ENCODE results near the gene NTMT1.
A peak's percentile ranks its signal among the peaks of the same experiment; 100 is the strongest.

The NTMT1 gene

DNA sequence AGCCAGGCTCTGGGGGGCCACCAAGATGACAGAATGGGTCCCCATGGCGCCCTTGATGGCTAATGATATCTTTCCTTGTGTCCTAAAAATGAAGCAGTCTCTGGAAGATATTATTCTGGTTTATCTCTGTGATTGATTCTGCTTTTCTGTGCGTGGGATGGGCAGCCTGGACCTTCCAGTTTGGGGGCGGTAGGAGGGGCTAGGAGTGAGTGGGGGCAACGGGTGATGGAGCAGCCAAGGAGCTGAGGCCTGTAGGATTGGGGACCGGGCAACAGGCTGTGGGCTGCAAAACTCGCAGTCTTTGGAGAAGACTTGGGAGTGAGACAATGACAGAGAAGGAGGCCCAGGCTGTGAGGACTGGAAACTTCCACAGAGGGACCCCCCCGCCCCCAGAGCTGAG is 48.3 kb downstream of the NTMT1 start:
- Histone ChIP-seq H3K4me2 (ENCODE audit: insufficient read depth, low read length, poor library complexity, severe bottlenecking) (no peak overlapping the region), H4K91ac (ENCODE audit: low read depth, low read length, poor library complexity) (no peak overlapping the region), H2BK12ac (ENCODE audit: low read length) (no peak overlapping the region), H3K4me3 (ENCODE audit: low read length in 2 of 2) (no peak overlapping the region), H2BK120ac (ENCODE audit: low read depth, low read length) (no peak overlapping the region), H3K9me3 (replicated peaks in 1 of 2; ENCODE audit: control insufficient read depth in 2 of 2, insufficient read depth in 1 of 2, low read depth in 1 of 2, low read length in 2 of 2) (no peaks in the 10 kb centered on the region), H3K27me3 (ENCODE audit: control insufficient read depth in 3 of 3, insufficient read depth in 3 of 3, low read depth in 1 of 3, low read length in 3 of 3) (peaks cover 0 to 83% (median 0%) of the 10 kb centered on the region in 3 experiments), H3K23ac (ENCODE audit: low read depth, low read length, poor library complexity) (no peak overlapping the region), H3K4ac (ENCODE audit: low read length) (no peak overlapping the region), H2AK5ac (ENCODE audit: low read depth, low read length) (no peak overlapping the region), H2AFZ (ENCODE audit: low read length) (no peak overlapping the region), H3K18ac (ENCODE audit: low read length) (no peak overlapping the region), H2BK5ac (ENCODE audit: low read length) (no peak overlapping the region), H4K8ac (ENCODE audit: low read depth, low read length) (no peak overlapping the region), H3K79me1 (ENCODE audit: low read depth, low read length) (peaks cover 3% of the 10 kb centered on the region), H3K36me3 (replicated peaks in 1 of 2; ENCODE audit: control insufficient read depth in 2 of 2, insufficient read depth in 2 of 2, low read length in 2 of 2) (no peaks in the 10 kb centered on the region), H3K27ac (replicated peaks; ENCODE audit: low read length) (no peak overlapping the region), H3K9ac (ENCODE audit: low read depth, low read length, poor library complexity) (no peak overlapping the region), H3K4me1 (ENCODE audit: control insufficient read depth in 2 of 2, insufficient read depth in 1 of 2, low read depth in 1 of 2, low read length in 2 of 2) (peaks cover 0 to 10% of the 10 kb centered on the region in 2 donors), H2BK15ac (ENCODE audit: low read length) (peak overlapping the region; percentile 77), H3K14ac (ENCODE audit: low read length) (no peak overlapping the region)
- no CpG with 5 or more reads among the region's 7 CpGs for WGBS, 2 donors (ENCODE audit: extremely low coverage in 2 of 2, insufficient read length in 2 of 2, insufficient replicate concordance in 1 of 2)
- DNase-seq (ENCODE audit: low spot score), result no peak

DNA sequence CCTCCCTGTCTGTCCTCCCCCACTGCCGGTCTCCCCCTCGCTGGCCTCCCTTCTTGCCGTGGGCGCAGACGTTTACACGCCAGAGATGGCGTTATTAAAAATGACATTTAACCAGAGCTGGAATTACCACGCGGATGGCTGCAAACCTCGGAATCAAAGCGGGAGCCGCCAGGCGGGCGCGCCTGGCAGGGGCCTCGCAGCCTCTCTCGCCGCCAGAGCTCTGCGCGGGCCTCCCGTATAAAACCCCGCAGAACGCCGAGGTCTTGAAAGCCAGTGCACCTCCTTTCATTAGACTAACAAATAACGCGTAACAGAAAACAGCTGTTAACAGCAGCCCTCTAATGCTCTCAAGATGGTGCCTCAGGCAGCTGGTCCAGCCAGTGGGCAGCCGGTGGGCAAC is 49.7 kb downstream of the NTMT1 start:
- H3K9ac ChIP-seq (ENCODE audit: low read depth, low read length, poor library complexity), result no peak overlapping the region
- H3K27me3 ChIP-seq (ENCODE audit: control insufficient read depth in 3 of 3, insufficient read depth in 3 of 3, low read depth in 1 of 3, low read length in 3 of 3), result peaks cover 0 to 81% (median 0%) of the 10 kb centered on the region in 3 experiments
- no peak for DNase-seq (ENCODE audit: low spot score)
- no peaks in the 10 kb centered on the region for H3K36me3 ChIP-seq (replicated peaks in 1 of 2; ENCODE audit: control insufficient read depth in 2 of 2, insufficient read depth in 2 of 2, low read length in 2 of 2)
- no peak overlapping the region for H3K4me2 ChIP-seq (ENCODE audit: insufficient read depth, low read length, poor library complexity, severe bottlenecking)
- peak overlapping the region; percentile 23 for H3K4ac ChIP-seq (ENCODE audit: low read length)
- H2AK5ac ChIP-seq (ENCODE audit: low read depth, low read length), result peak overlapping the region; percentile 88
- H3K27ac ChIP-seq (replicated peaks; ENCODE audit: low read length), result no peak overlapping the region
- no peak overlapping the region for H2BK12ac ChIP-seq (ENCODE audit: low read length)
- H4K8ac ChIP-seq (ENCODE audit: low read depth, low read length), result no peak overlapping the region
- no peak overlapping the region for H2BK120ac ChIP-seq (ENCODE audit: low read depth, low read length)
- no peak overlapping the region for H3K14ac ChIP-seq (ENCODE audit: low read length)
- no peak overlapping the region for H2BK5ac ChIP-seq (ENCODE audit: low read length)
- no peak overlapping the region for H4K91ac ChIP-seq (ENCODE audit: low read depth, low read length, poor library complexity)
- H2BK15ac ChIP-seq (ENCODE audit: low read length), result peak overlapping the region; percentile 20
- no CpG with 5 or more reads among the region's 27 CpGs for WGBS, 2 donors (ENCODE audit: extremely low coverage in 2 of 2, insufficient read length in 2 of 2, insufficient replicate concordance in 1 of 2)
- no peaks in the 10 kb centered on the region for H3K9me3 ChIP-seq (replicated peaks in 1 of 2; ENCODE audit: control insufficient read depth in 2 of 2, insufficient read depth in 1 of 2, low read depth in 1 of 2, low read length in 2 of 2)
- H3K4me3 ChIP-seq (ENCODE audit: low read length in 2 of 2), result no peak overlapping the region
- peak overlapping the region; percentile 70 for H3K23ac ChIP-seq (ENCODE audit: low read depth, low read length, poor library complexity)
- no peak overlapping the region for H2AFZ ChIP-seq (ENCODE audit: low read length)
- peaks cover 0 to 8% of the 10 kb centered on the region in 2 donors for H3K4me1 ChIP-seq (ENCODE audit: control insufficient read depth in 2 of 2, insufficient read depth in 1 of 2, low read depth in 1 of 2, low read length in 2 of 2)
- H3K79me1 ChIP-seq (ENCODE audit: low read depth, low read length), result peaks cover 3% of the 10 kb centered on the region
- H3K18ac ChIP-seq (ENCODE audit: low read length), result no peak overlapping the region

GRCh38 chr9:129676287-129676686 is 50.3 kb downstream of the NTMT1 start:
- Histone ChIP-seq H3K79me1 (ENCODE audit: low read depth, low read length) (peaks cover 3% of the 10 kb centered on the region), H3K14ac (ENCODE audit: low read length) (no peak overlapping the region)

DNA sequence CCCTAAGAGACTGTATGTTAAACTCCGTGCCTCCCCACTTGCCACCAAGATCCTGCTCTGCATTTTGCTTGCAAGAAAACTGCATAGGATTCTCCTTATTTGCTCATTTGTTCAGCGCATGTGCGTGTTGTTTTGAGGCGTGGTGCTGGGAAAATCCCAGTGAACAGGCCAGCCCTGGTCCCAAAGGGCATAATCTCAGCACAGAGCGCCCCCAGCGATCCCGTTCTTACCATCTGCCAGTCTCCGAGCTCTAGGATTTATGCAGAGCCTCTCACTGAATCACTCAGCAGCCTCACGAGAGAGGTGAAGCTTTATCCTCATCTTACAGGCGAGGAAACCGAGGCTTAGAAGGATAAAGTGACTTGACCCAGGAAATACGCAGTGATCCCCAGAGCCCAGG is 51.0 kb downstream of the NTMT1 start:
- H2BK120ac ChIP-seq (ENCODE audit: low read depth, low read length), result no peak overlapping the region
- H2AK5ac ChIP-seq (ENCODE audit: low read depth, low read length), result peak overlapping the region; percentile 48
- H3K4me3 ChIP-seq (ENCODE audit: low read length in 2 of 2), result no peak overlapping the region
- H3K36me3 ChIP-seq (replicated peaks in 1 of 2; ENCODE audit: control insufficient read depth in 2 of 2, insufficient read depth in 2 of 2, low read length in 2 of 2), result no peaks in the 10 kb centered on the region
- H4K8ac ChIP-seq (ENCODE audit: low read depth, low read length), result no peak overlapping the region
- peaks cover 0 to 78% (median 0%) of the 10 kb centered on the region in 3 experiments for H3K27me3 ChIP-seq (ENCODE audit: control insufficient read depth in 3 of 3, insufficient read depth in 3 of 3, low read depth in 1 of 3, low read length in 3 of 3)
- H3K79me1 ChIP-seq (ENCODE audit: low read depth, low read length), result peaks cover 3% of the 10 kb centered on the region
- no peak overlapping the region for H3K4ac ChIP-seq (ENCODE audit: low read length)
- H3K4me1 ChIP-seq (ENCODE audit: control insufficient read depth in 2 of 2, insufficient read depth in 1 of 2, low read depth in 1 of 2, low read length in 2 of 2), result peaks cover 0 to 6% of the 10 kb centered on the region in 2 donors
- H3K9ac ChIP-seq (ENCODE audit: low read depth, low read length, poor library complexity), result no peak overlapping the region
- no peak overlapping the region for H3K4me2 ChIP-seq (ENCODE audit: insufficient read depth, low read length, poor library complexity, severe bottlenecking)
- no peaks in the 10 kb centered on the region for H3K9me3 ChIP-seq (replicated peaks in 1 of 2; ENCODE audit: control insufficient read depth in 2 of 2, insufficient read depth in 1 of 2, low read depth in 1 of 2, low read length in 2 of 2)
- no CpG with 5 or more reads among the region's 12 CpGs for WGBS, 2 donors (ENCODE audit: extremely low coverage in 2 of 2, insufficient read length in 2 of 2, insufficient replicate concordance in 1 of 2)
- H2BK15ac ChIP-seq (ENCODE audit: low read length), result no peak overlapping the region
- no peak overlapping the region for H3K23ac ChIP-seq (ENCODE audit: low read depth, low read length, poor library complexity)
- H4K91ac ChIP-seq (ENCODE audit: low read depth, low read length, poor library complexity), result no peak overlapping the region
- H2BK12ac ChIP-seq (ENCODE audit: low read length), result no peak overlapping the region
- H3K27ac ChIP-seq (replicated peaks; ENCODE audit: low read length), result no peak overlapping the region
- H3K14ac ChIP-seq (ENCODE audit: low read length), result no peak overlapping the region
- H2BK5ac ChIP-seq (ENCODE audit: low read length), result no peak overlapping the region
- H3K18ac ChIP-seq (ENCODE audit: low read length), result peak overlapping the region; percentile 20
- H2AFZ ChIP-seq (ENCODE audit: low read length), result no peak overlapping the region
- DNase-seq (ENCODE audit: low spot score), result no peak

More at GRCh38 chr9:129676287-129676686, 50.3 kb downstream of the NTMT1 start:
- H4K91ac ChIP-seq (ENCODE audit: low read depth, low read length, poor library complexity), result no peak overlapping the region
- no peak overlapping the region for H2BK5ac ChIP-seq (ENCODE audit: low read length)
- H3K4ac ChIP-seq (ENCODE audit: low read length), result no peak overlapping the region
- no peak overlapping the region for H4K8ac ChIP-seq (ENCODE audit: low read depth, low read length)
- no peak overlapping the region for H3K18ac ChIP-seq (ENCODE audit: low read length)
- DNase-seq (ENCODE audit: low spot score), result no peak
- H3K4me2 ChIP-seq (ENCODE audit: insufficient read depth, low read length, poor library complexity, severe bottlenecking), result no peak overlapping the region
- no peak overlapping the region for H2AFZ ChIP-seq (ENCODE audit: low read length)
- peaks cover 0 to 6% of the 10 kb centered on the region in 2 donors for H3K4me1 ChIP-seq (ENCODE audit: control insufficient read depth in 2 of 2, insufficient read depth in 1 of 2, low read depth in 1 of 2, low read length in 2 of 2)
- peak overlapping the region; percentile 88 for H2AK5ac ChIP-seq (ENCODE audit: low read depth, low read length)
- H2BK15ac ChIP-seq (ENCODE audit: low read length), result no peak overlapping the region
- no peak overlapping the region for H3K27ac ChIP-seq (replicated peaks; ENCODE audit: low read length)
- no CpG with 5 or more reads among the region's 4 CpGs for WGBS, 2 donors (ENCODE audit: extremely low coverage in 2 of 2, insufficient read length in 2 of 2, insufficient replicate concordance in 1 of 2)
- peaks cover 0 to 80% (median 0%) of the 10 kb centered on the region in 3 experiments for H3K27me3 ChIP-seq (ENCODE audit: control insufficient read depth in 3 of 3, insufficient read depth in 3 of 3, low read depth in 1 of 3, low read length in 3 of 3)
- H3K4me3 ChIP-seq (ENCODE audit: low read length in 2 of 2), result no peak overlapping the region
- peak overlapping the region; percentile 70 for H3K23ac ChIP-seq (ENCODE audit: low read depth, low read length, poor library complexity)
- no peak overlapping the region for H2BK12ac ChIP-seq (ENCODE audit: low read length)
- no peaks in the 10 kb centered on the region for H3K9me3 ChIP-seq (replicated peaks in 1 of 2; ENCODE audit: control insufficient read depth in 2 of 2, insufficient read depth in 1 of 2, low read depth in 1 of 2, low read length in 2 of 2)
- no peaks in the 10 kb centered on the region for H3K36me3 ChIP-seq (replicated peaks in 1 of 2; ENCODE audit: control insufficient read depth in 2 of 2, insufficient read depth in 2 of 2, low read length in 2 of 2)
- H3K9ac ChIP-seq (ENCODE audit: low read depth, low read length, poor library complexity), result no peak overlapping the region
- H2BK120ac ChIP-seq (ENCODE audit: low read depth, low read length), result no peak overlapping the region

Measured in neuronal stem cell (in vitro differentiated cells).